ENCODE data around the gene ST3GAL6.

The ST3GAL6 gene

GRCh38 chr3:98763076-98763475 is at the start of gene ST3GAL6:
ST3GAL6 (plus strand) TSS chr3:98763340; CDS start chr3:98768441, 5,101 bp downstream.
- DNase-seq (ENCODE audit: low read depth) = peak; percentile 89

GRCh38 chr3:98713984-98714383 is 49.2 kb upstream of the ST3GAL6 start:
- DNase-seq (ENCODE audit: low read depth) = no peak

DNA sequence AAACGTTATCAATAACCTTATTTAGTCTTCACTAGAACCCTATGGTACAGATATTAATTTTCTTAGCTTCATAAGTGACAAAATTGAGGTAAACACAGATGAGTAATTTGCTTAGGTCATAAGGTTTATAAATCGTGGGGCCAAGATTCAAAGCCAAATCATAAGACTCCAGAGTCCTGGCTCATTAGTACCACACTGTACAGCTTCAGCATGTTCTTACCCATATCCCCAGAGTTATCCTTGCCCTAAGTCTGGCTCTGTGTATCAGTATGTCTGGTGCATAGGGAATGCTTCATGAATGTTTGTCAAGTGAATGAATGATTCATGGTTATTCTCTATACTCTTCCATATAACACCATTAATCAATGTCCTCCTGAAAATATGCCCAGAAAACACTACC is 45.6 kb upstream of the ST3GAL6 start:
- DNase-seq (ENCODE audit: low read depth) = no peak

DNA sequence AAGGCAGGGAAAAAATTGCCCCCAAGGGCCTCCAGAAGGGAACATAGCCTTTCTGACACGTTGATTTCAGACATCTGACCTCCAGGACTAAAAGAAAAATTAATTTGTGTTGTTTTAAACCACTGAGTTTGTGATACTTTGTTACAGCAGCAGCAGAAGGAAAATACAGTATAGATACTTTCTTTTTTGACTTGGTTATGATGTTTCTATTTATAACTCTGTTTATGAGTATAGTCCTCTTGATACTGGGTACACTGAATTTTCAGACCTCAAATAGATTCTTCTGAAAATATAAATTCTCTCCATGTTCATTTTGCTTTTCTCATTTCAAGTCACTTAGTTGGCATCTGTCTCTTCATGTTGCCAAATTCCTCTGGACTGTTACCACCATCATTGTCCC is 44.4 kb upstream of the ST3GAL6 start:
- DNase-seq (ENCODE audit: low read depth) = no peak

- DNase-seq (ENCODE audit: low read depth) = no peak
Measured at GRCh38 chr3:98721776-98722175, 41.4 kb upstream of the ST3GAL6 start.

GRCh38 chr3:98722389-98722788 is 40.8 kb upstream of the ST3GAL6 start:
- DNase-seq (ENCODE audit: low read depth) = no peak

DNA sequence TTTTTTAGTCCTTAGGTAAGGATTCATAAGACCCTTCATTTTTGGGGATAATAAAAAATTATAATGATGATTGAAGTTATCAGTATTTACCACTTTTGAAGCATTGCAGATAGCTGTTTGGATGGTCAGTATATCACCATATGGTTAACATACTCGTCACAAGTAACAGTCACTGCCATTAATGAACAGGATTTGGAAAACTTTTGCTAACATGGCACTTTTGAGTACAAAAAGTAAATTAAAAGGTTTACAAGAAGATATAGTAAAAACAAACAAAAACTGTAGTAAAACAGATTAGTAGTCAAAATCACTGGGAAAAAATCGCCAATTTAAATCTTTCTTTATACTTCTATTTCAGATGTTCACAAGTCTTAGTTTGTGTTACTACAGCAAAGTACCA is 37.8 kb upstream of the ST3GAL6 start:
- DNase-seq (ENCODE audit: low read depth) = no peak

DNA sequence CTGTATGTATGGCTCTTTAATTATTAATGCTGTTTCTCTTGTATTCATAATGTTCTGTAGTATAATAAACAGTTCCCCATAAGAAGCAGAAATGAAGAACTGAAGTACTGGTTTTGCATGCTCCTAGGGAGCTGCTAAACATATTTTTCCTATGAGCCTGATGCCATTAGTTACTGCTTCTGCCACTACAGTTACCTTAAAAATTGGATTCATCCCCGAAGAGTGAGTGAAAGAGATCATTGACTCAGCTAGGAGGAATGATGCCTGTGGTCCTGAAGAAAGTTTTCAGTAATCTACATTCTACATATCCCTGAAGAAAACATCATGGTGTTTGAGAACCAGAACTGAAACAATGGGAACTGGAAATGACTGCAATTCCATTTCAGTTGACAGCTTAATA is 37.1 kb upstream of the ST3GAL6 start:
- DNase-seq (ENCODE audit: low read depth) = peak; percentile 55

- DNase-seq (ENCODE audit: low read depth) = no peak
Measured at GRCh38 chr3:98727638-98728037, 35.5 kb upstream of the ST3GAL6 start.

DNA sequence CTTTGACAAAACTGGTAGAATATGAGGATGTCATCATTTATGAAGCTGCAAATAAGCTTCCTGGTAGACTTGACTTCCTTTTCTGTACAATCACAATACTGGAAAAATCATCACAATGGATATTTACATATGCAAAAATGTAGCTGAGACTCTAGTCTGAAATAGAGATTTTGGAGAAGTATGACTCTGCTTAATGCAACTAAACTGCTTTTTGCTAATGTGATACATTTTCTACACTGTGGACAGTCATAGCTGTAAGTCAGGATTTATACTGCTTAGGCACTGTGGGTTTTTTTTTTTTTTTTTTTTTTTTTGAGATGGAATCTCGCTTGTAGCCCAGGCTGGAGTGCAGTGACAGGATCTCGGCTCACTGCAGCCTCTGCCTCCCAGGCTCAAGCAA is 34.5 kb upstream of the ST3GAL6 start:
- DNase-seq (ENCODE audit: low read depth) = no peak

GRCh38 chr3:98730338-98730737 is 32.8 kb upstream of the ST3GAL6 start:
- peak; percentile 28 for DNase-seq (ENCODE audit: low read depth)

- DNase-seq (ENCODE audit: low read depth) = no peak
Measured at GRCh38 chr3:98730886-98731537, 32.1 kb upstream of the ST3GAL6 start.

DNA sequence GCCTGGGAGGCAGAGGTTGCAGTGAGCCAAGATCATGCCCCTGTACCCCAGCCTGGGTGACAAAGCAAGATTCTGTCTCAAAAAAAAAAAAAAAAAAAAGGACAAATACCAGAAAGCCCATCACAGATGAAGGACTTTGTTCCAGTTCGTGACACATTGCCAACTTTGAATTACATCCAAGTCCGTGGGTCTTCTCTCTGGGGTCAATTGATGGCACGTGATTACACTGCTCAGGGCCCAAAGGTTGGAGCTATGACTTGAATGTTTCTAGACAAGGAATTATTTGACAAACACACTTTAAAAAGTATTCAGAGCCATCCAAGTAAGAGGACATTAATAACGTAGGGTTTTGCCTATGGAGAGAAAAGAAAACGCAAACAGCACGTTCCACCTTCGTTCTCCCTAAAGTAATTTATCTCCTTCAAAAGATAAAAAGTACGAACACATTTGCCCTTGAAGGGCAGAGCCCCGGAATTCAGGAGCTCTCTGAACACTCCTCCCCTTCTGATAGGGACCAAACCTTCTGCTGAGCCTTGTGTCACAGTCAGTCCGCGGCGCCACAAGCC is 31.3 kb upstream of the ST3GAL6 start:
- DNase-seq (ENCODE audit: low read depth) = peak; percentile 17

GRCh38 chr3:98732286-98733052 is 30.7 kb upstream of the ST3GAL6 start:
- peak; percentile 39 for DNase-seq (ENCODE audit: low read depth)

DNA sequence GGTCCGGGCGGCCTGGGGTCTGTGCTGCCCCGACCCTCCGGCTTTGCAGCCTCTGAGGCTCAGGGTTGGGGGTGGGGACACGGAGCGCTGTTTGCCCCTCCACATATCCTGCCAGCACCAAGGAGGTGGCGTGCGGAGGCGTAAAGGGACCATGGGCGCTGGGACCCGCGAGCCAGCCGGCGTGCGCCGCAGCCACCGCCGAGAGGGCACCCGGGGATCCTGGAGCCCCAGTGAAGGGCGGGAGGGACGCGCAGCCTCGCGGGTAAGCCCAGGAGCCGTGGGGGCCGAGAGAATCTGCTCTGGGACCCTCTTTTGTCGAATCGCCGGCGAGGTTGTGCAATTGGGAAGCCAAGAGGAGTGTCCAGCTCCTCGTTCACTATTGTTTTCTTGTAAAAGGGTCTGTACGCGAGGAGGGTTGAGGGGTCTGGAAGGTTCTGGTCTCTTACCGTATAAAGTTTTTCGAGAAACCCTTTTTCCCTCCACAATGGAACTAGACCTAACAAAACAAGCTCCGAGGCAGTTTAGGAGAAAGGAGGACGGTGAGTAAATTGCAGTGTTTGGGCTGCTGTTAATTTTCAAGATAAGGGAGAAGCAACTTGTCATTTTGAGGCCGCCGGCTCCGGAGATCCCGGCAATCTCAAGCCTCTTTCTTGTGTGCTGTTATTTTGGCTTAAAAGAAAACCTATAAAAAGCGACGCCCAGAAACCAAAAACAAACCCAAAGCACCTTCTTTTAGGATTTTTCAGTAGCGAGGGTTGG is 29.9 kb upstream of the ST3GAL6 start:
- peak; percentile 32 for DNase-seq (ENCODE audit: low read depth)

DNA sequence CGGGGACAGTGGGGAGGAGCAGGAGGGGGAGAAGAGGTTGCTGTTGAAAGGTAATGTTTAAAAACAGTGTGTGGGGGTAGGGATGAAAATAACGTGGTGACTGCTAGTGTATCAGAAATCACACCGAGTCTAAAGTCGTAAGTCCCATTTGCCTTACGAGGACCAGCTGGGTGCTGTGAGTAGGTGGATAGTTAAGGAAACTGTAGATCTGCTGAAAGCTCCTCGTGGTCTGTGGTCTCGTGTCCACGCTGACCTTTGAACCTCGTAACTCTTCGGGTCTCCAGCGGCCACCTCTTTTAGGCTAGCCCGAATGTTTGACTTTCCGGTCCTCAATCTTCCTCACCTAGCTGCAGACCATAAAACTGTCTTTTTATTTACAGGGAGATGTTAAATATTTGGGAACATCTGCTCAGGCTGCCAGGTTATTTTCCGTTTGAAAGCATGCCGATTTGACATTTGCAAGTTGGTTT is 29.3 kb upstream of the ST3GAL6 start:
- DNase-seq (ENCODE audit: low read depth) = peak; percentile 42

DNA sequence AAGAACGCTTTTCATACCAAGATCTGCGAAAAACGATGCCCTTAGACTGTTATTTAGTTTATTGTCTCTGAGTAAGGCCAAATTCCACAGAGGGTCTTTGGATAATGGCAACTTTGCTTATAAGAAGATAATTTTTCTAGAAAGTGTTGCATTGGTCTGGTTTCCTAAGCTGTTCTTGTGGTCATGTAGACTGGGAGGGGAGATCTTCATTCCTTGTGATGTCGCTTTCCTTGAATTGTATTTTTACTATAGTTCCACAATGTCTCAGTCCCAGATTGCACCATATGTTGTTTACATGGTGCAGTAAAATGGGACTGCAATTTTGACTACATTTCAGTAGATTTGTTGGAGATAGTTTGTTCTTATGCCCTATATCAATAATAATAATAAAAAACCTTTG is 28.8 kb upstream of the ST3GAL6 start:
- peak; percentile 50 for DNase-seq (ENCODE audit: low read depth)

DNA sequence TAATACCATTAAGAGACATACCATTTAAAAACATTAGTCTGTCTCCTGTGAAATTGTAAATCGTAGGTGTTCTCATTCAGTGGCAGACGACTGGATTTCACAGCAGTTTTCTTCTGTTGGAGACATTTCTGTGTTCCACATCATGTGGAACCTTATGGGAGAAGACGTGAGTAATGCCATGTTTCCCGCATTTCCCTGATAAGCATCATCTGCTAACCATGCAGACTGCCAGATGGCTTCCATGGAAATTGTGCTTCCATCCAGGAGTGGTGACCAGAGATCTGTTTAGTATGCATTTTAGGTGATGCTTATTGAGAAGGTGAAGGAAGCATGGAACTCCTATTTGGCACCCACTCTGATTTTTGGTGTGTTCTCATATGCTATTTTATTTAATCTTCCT is 28.4 kb upstream of the ST3GAL6 start:
- DNase-seq (ENCODE audit: low read depth) = no peak

GRCh38 chr3:98735296-98735695 is 27.8 kb upstream of the ST3GAL6 start:
- no peak for DNase-seq (ENCODE audit: low read depth)

DNA sequence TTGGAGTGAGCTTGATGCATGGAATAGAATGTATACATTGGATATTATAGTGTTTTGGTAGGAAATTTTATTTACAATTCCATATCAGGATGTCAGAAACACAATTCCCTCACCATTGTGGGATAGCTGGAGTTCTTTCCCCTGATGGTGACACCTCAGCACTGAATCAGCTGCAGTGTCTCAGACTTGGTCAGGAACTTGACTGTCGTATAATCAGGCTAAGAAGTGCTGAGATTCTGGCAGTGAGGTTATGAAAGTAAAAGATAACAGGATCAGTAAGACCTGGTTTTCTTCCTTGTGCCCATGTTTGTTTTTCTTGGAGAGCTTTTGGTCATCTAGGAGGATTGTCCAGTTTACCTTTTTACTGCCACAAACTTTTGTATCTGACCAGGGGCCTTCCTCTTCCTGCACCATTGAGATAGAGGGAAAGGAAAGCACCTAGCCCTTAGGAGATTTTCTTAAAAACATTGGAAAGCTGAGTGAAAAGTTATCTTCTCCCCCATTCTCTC is 27.3 kb upstream of the ST3GAL6 start:
- peak; percentile 29 for DNase-seq (ENCODE audit: low read depth)

DNA sequence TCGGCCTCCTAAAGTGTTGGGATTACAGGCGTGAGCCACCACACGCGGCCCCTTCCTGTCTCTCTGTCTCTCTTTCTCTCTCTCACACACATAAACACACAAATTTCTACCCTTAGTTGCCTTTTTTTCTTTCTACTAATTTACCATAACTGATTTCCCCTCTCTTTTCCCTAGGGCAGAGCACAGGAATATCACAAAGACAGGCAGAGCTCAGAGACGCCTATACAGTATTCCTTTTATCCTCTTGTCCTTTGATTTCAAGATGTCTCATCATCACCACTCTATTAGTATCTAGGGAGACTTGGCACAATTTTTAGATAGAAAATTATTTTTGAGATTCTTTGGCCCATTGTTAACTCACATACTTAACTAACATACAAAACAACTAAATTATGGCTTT is 25.8 kb upstream of the ST3GAL6 start:
- no peak for DNase-seq (ENCODE audit: low read depth)

DNA sequence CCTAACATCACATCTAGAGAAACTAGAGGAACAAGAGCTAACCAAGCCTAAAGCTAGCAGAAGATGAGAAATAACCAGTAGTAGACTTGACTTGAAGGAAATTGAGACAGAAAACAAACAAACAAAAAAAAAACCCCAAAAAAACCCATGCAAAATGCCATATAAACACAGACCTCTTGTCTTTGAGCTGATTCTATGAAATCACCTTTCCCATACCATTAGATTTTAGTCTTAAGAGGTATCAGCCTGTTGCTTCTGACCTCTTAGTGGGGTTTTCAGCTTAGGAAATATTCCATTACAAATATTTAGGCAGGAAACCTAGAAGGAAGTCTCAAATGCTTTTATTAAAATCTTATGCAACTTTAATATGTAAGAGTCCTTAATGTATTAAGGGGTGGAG is 23.9 kb upstream of the ST3GAL6 start:
- DNase-seq (ENCODE audit: low read depth) = no peak
